GM18498 (cell line): Measurements from ENCODE around the gene ISYNA1.

ENCODE experiments used
- ATAC-seq: cut with Tn5 transposase; IDR thresholded peaks from one replicate; pipeline ENCODE4 v1.9.1; 2021; ENCODE audit warnings: mild to moderate bottlenecking, moderate library complexity; ENCODE audit not compliant: unreplicated experiment

Gene ISYNA1

GRCh38 chr19:18437491-18438330 lies at the start of gene ISYNA1:
TSS of gene ISYNA1 (minus strand) at chr19:18438133. CDS start at chr19:18437979, 154 bp downstream.
- no peak for ATAC-seq

GRCh38 chr19:18486746-18487145 lies 48.8 kb upstream of the ISYNA1 start:
- ATAC-seq = no peak

- ATAC-seq = no peak
Measured at GRCh38 chr19:18484992-18485391, 47.1 kb upstream of the ISYNA1 start.

- ATAC-seq = no peak
Measured at GRCh38 chr19:18483119-18483890, 45.4 kb upstream of the ISYNA1 start.

- no peak for ATAC-seq
Measured at GRCh38 chr19:18481505-18482222, 43.7 kb upstream of the ISYNA1 start.

GRCh38 chr19:18480006-18480691 lies 42.2 kb upstream of the ISYNA1 start:
- no peak for ATAC-seq

GRCh38 chr19:18478545-18479311 lies 40.8 kb upstream of the ISYNA1 start:
- ATAC-seq = no peak

GRCh38 chr19:18477974-18478373 lies 40.0 kb upstream of the ISYNA1 start:
- no peak for ATAC-seq

GRCh38 chr19:18477042-18477779 lies 39.3 kb upstream of the ISYNA1 start:
- no peak for ATAC-seq

GRCh38 chr19:18476507-18477041 lies 38.6 kb upstream of the ISYNA1 start:
- ATAC-seq = no peak

- ATAC-seq = no peak
Measured at GRCh38 chr19:18475762-18476331, 37.9 kb upstream of the ISYNA1 start.

GRCh38 chr19:18475004-18475453 lies 37.1 kb upstream of the ISYNA1 start:
- ATAC-seq = no peak

- no peak for ATAC-seq
Measured at GRCh38 chr19:18474366-18474887, 36.5 kb upstream of the ISYNA1 start.

- no peak for ATAC-seq
Measured at GRCh38 chr19:18473706-18474087, 35.8 kb upstream of the ISYNA1 start.

- ATAC-seq = no peak
Measured at GRCh38 chr19:18473003-18473705, 35.2 kb upstream of the ISYNA1 start.

GRCh38 chr19:18470787-18471186 lies 32.9 kb upstream of the ISYNA1 start:
- ATAC-seq = no peak

- no peak for ATAC-seq
Measured at GRCh38 chr19:18469069-18469846, 31.3 kb upstream of the ISYNA1 start.
